Measurements from ENCODE around the gene PRIM2.
"Not testable (repeated sequence)": the region's sequence is repeated elsewhere in the genome, so short reads cannot be mapped to it uniquely, and the experiment has no call there.

PRIM2 gene

DNA sequence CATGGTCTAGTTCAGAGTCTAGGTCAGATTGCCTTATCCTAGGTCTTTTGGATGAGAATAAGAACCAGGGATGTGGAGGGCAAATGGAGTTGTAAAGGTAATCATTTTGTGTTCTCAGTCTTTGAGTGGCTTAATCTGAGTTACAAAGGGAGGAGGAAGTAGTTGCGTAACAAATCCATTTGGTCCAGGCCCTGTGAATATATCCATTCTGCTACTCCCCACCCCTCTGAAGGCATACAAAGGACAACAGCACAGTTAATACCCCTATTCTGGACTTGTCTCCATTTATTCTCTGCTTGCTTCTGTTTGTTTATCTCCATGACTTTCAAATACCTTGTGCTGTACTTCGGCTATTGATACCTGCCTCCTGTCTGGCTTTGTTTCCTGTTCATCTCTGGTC is 29.3 kb downstream of the PRIM2 start:
- not testable (repeated sequence) for H3K9ac ChIP-seq (ENCODE audit: low read length); H3K4me3 ChIP-seq (ENCODE audit: low read length); H3K4me1 ChIP-seq (ENCODE audit: control insufficient read depth, insufficient read depth, low read length); H3K27me3 ChIP-seq (ENCODE audit: control insufficient read depth, insufficient read depth, low read length); H3K36me3 ChIP-seq (ENCODE audit: control insufficient read depth, insufficient read depth, low read length); H3K27ac ChIP-seq (ENCODE audit: low read depth, low read length)

DNA sequence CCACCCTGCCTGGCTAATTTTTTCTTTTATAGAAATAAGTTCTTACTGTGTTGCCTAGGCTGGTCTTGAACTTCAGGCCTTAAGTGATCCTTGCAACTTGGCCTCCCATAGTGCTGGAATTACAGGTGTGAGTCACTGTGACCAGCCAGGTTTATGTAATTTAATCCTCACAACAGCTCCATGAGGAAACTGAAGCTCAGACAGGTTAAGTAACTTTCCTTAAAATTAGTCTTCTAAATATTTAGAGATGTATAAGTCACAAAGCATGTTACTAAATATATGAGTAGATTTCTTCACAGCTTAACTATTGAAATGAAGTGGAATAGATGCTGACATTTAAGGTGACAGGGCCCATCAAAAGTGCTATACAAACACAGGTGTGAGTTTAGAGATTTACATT is 30.2 kb downstream of the PRIM2 start:
- H3K27ac ChIP-seq (ENCODE audit: low read depth, low read length); H3K9ac ChIP-seq (ENCODE audit: low read length); H3K36me3 ChIP-seq (ENCODE audit: control insufficient read depth, insufficient read depth, low read length); H3K4me1 ChIP-seq (ENCODE audit: control insufficient read depth, insufficient read depth, low read length); H3K4me3 ChIP-seq (ENCODE audit: low read length); H3K27me3 ChIP-seq (ENCODE audit: control insufficient read depth, insufficient read depth, low read length): not testable (repeated sequence)

DNA sequence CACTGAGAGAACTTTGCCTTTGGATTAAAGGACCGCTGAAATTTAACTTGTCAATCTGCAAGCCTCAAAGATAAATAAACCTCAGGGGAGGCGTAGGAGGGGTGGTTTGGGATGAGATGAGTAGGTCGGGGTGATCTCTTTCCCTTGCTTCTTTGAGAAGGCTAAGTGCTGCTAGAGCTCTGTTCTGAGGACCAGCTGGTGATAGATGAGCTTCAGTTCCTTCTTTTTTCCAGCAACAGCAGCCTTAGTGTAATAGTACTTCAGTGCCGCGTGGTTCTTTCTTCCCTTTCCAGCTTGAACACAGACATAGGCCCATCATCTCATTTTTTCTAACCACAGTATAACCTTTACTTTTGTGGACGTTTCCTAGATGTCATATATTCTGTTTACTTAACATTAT is 33.0 kb downstream of the PRIM2 start:
- not testable (repeated sequence) for H3K36me3 ChIP-seq (ENCODE audit: control insufficient read depth, insufficient read depth, low read length); H3K9ac ChIP-seq (ENCODE audit: low read length); H3K27ac ChIP-seq (ENCODE audit: low read depth, low read length); H3K4me3 ChIP-seq (ENCODE audit: low read length); H3K4me1 ChIP-seq (ENCODE audit: control insufficient read depth, insufficient read depth, low read length); H3K27me3 ChIP-seq (ENCODE audit: control insufficient read depth, insufficient read depth, low read length)

DNA sequence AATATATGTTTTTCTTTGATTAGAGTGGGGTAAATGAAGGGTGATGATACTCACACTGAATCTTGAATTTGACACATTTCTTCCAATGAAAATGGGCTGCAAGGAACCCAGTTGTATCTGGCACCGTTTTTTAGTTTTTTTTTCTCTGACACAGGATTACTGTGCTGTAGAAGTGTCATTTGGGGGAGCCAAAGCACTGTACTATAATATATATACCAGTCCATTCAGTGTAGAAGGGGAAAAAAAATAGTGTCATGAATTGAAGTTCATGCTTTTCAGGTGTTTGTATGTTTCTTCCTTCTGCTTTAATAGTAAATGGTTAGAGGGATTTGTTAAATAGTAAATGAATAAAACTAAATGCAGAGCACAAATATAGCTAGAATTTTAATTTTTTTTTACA is 35.2 kb downstream of the PRIM2 start:
- H3K27me3 ChIP-seq (ENCODE audit: control insufficient read depth, insufficient read depth, low read length); H3K4me1 ChIP-seq (ENCODE audit: control insufficient read depth, insufficient read depth, low read length); H3K36me3 ChIP-seq (ENCODE audit: control insufficient read depth, insufficient read depth, low read length); H3K4me3 ChIP-seq (ENCODE audit: low read length); H3K27ac ChIP-seq (ENCODE audit: low read depth, low read length); H3K9ac ChIP-seq (ENCODE audit: low read length): not testable (repeated sequence)

DNA sequence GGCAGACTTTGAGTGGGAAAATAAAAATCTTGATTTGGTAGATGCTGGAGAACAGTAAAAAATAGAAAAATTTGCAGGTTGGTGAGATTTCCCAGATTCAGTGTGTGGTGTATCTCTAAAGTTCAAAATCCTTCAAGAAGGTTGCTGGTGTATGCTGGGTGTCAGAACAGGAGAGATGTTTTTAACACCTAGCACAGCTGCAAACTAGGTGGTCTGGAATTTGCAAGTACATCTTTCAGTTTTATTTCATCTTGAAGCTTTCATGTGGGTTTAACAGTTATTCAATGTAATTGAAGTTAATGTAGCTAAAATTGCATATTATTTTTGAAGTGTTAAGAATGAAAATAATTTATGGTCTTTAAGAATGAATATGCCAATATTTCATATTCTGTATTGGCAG is 40.9 kb downstream of the PRIM2 start:
- H3K27ac ChIP-seq (ENCODE audit: low read depth, low read length); H3K4me3 ChIP-seq (ENCODE audit: low read length); H3K27me3 ChIP-seq (ENCODE audit: control insufficient read depth, insufficient read depth, low read length); H3K4me1 ChIP-seq (ENCODE audit: control insufficient read depth, insufficient read depth, low read length); H3K9ac ChIP-seq (ENCODE audit: low read length); H3K36me3 ChIP-seq (ENCODE audit: control insufficient read depth, insufficient read depth, low read length): not testable (repeated sequence)

DNA sequence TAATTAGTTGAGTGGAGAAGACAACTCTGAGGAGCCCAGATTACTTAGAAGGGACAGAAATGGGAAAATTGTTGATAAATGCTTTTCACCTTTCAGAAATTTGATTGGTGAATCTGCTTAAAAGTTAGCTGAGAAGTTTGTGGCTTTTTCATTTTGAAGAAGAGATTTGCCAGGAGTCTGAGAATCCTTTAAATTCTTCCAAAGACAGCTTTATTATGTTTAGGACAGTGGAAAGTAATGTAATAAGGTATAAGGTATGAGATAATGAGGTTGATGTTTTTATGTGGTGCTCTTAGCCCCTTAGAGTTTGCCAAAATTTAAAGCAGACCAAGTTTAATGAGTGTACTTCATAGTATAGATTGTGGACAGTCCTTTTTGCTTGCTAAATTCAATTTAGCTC is 42.3 kb downstream of the PRIM2 start:
- not testable (repeated sequence) for H3K27me3 ChIP-seq (ENCODE audit: control insufficient read depth, insufficient read depth, low read length); H3K4me1 ChIP-seq (ENCODE audit: control insufficient read depth, insufficient read depth, low read length); H3K27ac ChIP-seq (ENCODE audit: low read depth, low read length); H3K9ac ChIP-seq (ENCODE audit: low read length); H3K4me3 ChIP-seq (ENCODE audit: low read length); H3K36me3 ChIP-seq (ENCODE audit: control insufficient read depth, insufficient read depth, low read length)

DNA sequence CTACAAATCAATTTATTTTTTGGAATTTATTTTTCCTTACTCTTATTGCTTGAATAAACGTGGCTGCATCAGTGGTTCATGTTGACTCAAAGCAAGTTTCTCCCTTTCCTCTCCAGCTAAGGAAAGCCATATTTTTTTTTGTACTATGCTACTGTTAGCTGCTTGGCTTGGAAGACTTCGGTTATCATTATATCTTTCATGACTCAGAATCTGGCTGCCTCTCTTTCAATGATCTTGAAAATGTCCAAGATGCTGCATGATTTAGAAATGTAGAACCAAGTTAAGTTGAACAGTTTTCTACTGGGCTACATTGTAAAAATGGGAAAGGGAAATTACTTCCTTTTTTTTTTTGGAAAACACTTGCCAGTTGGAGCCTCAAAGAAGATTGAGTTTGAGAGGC is 44.9 kb downstream of the PRIM2 start:
- H3K36me3 ChIP-seq (ENCODE audit: control insufficient read depth, insufficient read depth, low read length); H3K4me3 ChIP-seq (ENCODE audit: low read length); H3K27me3 ChIP-seq (ENCODE audit: control insufficient read depth, insufficient read depth, low read length); H3K27ac ChIP-seq (ENCODE audit: low read depth, low read length); H3K9ac ChIP-seq (ENCODE audit: low read length); H3K4me1 ChIP-seq (ENCODE audit: control insufficient read depth, insufficient read depth, low read length): not testable (repeated sequence)

DNA sequence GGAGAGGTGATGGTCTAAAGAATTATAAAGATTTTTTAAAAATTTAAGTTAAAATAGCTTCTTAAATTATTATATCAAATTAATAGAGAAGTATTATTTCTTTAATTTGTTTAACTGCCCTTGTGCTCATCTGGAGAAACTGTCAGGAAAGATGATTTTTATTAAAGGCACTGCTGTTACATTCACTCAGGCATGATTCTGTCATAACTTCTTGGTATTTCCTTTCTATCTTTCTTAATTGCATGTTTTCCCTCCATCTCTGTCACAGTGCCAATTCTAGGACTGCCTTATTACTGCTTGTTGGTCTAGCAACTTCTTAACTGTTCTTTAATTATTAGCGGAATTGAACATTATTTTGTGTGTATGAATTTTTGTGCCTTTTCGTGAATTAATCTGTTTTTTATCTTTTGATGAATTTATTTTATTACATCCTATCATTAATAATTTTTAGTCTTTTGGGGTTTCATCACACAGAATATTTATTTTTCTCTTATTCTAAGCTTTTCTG is 47.7 kb downstream of the PRIM2 start:
- not testable (repeated sequence) for H3K4me3 ChIP-seq (ENCODE audit: low read length); H3K4me1 ChIP-seq (ENCODE audit: control insufficient read depth, insufficient read depth, low read length); H3K36me3 ChIP-seq (ENCODE audit: control insufficient read depth, insufficient read depth, low read length); H3K27ac ChIP-seq (ENCODE audit: low read depth, low read length); H3K9ac ChIP-seq (ENCODE audit: low read length); H3K27me3 ChIP-seq (ENCODE audit: control insufficient read depth, insufficient read depth, low read length)

DNA sequence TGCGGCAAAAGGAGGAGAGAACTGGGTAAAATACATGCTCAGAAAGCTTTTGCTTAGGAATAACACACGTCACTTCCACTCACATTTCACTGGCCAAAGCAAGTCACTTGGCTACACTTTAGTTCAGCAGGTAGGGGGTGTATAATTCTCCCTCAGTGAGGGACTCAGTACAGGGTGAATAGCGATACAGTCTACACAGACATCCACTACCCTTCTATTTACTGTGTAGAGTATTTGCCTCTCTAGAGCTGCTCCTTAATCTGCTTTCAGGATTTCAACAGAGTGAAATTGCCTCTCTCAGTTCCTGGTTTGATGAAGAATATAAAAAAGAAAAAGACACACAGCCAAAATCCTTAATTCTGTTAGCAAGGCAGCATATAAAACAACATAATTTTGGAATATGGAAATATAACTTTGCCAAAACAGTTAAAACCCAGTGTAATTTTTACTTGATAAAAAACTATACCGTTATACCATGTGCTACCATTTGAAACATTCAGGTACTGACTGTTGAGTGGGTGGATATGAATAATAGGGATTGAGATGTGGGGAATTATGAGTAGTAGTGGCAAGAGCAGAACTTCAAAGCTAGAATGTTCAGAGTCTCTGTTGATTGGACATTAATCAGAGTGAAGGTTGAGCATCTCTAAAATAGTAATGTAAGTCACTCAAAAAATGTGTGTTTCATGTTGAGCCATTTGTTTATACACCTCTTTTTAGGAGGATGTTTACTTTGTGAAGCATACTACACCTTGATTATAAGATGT is 51.7 kb downstream of the PRIM2 start:
- H3K9ac ChIP-seq (ENCODE audit: low read length); H3K4me3 ChIP-seq (ENCODE audit: low read length); H3K27ac ChIP-seq (ENCODE audit: low read depth, low read length); H3K27me3 ChIP-seq (ENCODE audit: control insufficient read depth, insufficient read depth, low read length); H3K4me1 ChIP-seq (ENCODE audit: control insufficient read depth, insufficient read depth, low read length); H3K36me3 ChIP-seq (ENCODE audit: control insufficient read depth, insufficient read depth, low read length): not testable (repeated sequence)

DNA sequence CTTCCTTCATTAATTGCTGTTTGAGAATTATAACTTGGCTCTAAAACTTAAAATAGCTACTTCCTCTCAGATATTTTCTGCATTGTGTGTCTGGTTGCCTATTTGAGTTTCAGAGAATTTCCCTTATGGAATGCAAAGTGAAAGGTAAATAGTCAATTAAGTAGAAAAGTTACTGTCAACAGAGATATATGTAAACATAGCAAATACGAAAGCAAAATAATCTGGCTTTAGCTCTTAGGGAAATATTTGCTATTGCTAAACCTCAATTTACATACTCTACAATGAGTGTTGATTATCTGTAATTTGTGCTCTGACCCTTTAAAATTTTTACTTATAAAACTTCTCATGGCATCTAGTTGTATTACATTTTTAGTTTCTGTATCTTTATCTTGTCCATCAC is 54.3 kb downstream of the PRIM2 start:
- H3K27ac ChIP-seq (ENCODE audit: low read depth, low read length); H3K36me3 ChIP-seq (ENCODE audit: control insufficient read depth, insufficient read depth, low read length); H3K27me3 ChIP-seq (ENCODE audit: control insufficient read depth, insufficient read depth, low read length); H3K4me1 ChIP-seq (ENCODE audit: control insufficient read depth, insufficient read depth, low read length); H3K4me3 ChIP-seq (ENCODE audit: low read length); H3K9ac ChIP-seq (ENCODE audit: low read length): not testable (repeated sequence)

DNA sequence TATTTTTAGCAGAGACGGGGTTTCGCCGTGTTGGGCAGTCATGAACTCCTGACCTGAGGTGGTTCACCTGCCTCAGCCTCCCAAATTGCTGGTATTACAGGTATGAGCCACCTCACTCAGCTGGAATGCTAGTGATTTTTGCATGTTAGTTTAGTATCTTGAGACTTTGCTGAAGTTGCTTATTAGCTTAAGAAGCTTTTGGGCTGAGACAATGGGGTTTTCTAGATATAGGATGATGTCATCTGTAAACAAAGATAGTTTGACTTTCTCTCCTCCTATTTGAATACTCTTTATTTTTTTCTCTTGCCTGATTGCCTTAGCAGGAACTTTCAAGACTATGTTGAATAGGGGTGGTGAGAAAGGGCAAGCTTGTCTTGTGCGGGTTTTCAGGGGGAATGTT is 57.3 kb downstream of the PRIM2 start:
- H3K27ac ChIP-seq (ENCODE audit: low read depth, low read length); H3K9ac ChIP-seq (ENCODE audit: low read length); H3K4me3 ChIP-seq (ENCODE audit: low read length); H3K36me3 ChIP-seq (ENCODE audit: control insufficient read depth, insufficient read depth, low read length); H3K4me1 ChIP-seq (ENCODE audit: control insufficient read depth, insufficient read depth, low read length); H3K27me3 ChIP-seq (ENCODE audit: control insufficient read depth, insufficient read depth, low read length): not testable (repeated sequence)

DNA sequence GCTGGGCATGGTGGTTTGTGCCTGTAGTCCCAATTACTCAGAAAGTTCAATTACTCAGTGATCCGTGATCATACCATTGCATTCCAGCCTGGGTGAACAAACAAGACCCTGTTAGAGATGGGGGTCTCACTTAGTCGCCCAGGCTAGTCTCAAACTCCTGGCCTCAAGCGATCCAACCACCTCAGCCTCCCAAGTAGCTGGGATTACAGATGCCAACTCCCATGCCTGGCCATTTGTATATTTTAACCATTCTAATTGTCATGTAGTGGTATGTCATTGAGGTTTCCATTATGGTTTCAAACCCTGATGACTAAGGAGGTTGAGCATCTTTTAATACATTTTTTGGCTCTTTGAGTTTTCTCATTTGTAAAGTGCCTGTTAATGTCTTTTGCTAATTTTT is 58.7 kb downstream of the PRIM2 start:
- not testable (repeated sequence) for H3K27me3 ChIP-seq (ENCODE audit: control insufficient read depth, insufficient read depth, low read length); H3K27ac ChIP-seq (ENCODE audit: low read depth, low read length); H3K4me1 ChIP-seq (ENCODE audit: control insufficient read depth, insufficient read depth, low read length); H3K4me3 ChIP-seq (ENCODE audit: low read length); H3K36me3 ChIP-seq (ENCODE audit: control insufficient read depth, insufficient read depth, low read length); H3K9ac ChIP-seq (ENCODE audit: low read length)

DNA sequence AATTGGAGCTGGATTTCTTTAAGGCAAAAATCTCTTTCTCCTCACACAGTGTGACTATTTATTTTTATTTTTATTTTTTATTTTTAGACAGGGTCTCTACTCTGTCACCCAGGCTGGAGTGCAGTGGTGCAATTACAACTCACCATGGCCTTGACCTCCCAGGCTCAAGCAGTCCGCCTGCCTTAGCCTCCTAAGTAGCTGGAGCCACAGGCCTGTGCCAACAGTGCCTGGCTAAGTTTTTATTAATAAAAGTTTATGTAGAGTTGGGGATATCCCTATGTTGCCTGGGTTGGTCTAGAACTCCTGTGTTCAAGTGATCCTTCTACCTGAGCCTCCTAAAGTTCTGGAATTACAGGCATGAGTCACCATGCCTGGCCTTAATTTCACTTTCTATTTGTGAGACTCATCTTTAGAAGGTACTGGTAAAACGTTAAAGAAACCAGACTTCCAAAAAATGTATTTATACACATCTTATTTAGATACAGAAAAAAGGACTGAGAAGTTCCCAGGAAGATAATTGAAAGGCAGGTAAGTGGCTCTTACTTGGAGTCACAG is 71.7 kb downstream of the PRIM2 start:
- H3K27me3 ChIP-seq (ENCODE audit: control insufficient read depth, insufficient read depth, low read length); H3K9ac ChIP-seq (ENCODE audit: low read length); H3K36me3 ChIP-seq (ENCODE audit: control insufficient read depth, insufficient read depth, low read length): not testable (repeated sequence)

More for the DNA sequence above, 71.7 kb downstream of the PRIM2 start:
- H3K4me3 ChIP-seq (ENCODE audit: low read length); H3K4me1 ChIP-seq (ENCODE audit: control insufficient read depth, insufficient read depth, low read length); H3K27ac ChIP-seq (ENCODE audit: low read depth, low read length): not testable (repeated sequence)
